GM12892 (cell line): ENCODE results near the gene IDUA.

ENCODE experiments used
- DNase-seq: peaks from one replicate; pipeline ENCODE4 v3.0.0; 2011; ENCODE audit not compliant: insufficient read length
- FAIRE-seq: peaks from 2 replicates; lab custom pipeline; 2011; peaks lifted over from hg19 to GRCh38; lab: Jason Lieb, UNC
- POLR2A ChIP-seq: IDR thresholded peaks from 2 replicates; pipeline ENCODE4 v1.6.1; 2011; ENCODE audit warnings: low read depth, low read length, control low read depth
- POLR2AphosphoS5 ChIP-seq: IDR thresholded peaks from 2 replicates; pipeline ENCODE4 v1.6.1; 2011; ENCODE audit warnings: low read depth, low read length, control low read depth
- TAF1 ChIP-seq: IDR thresholded peaks from 2 replicates; pipeline ENCODE4 v1.6.1; 2011; ENCODE audit warnings: low read depth, mild to moderate bottlenecking, control low read depth, low read length, borderline replicate concordance

The IDUA gene

DNA sequence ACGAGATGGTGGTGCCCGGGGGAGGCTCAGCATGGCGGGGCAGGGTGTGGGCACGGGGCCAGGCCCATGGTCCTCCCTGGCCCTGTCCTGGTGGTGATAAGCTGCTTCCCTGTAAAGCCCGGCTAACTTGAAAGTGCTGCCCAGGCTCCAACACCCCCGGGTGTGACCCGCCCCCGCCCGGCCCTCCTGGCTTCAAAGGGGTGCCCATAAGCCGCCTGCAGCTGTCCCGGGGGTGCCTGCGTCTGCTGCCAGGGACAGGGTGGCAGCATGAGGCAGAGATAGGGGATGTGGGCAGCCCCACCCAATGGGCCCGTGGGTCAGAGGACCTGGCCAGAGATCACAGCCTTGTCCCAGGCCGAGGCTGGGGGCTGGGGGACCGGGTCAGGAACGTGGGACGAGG lies 42.7 kb downstream of the IDUA start:
- no peak for FAIRE-seq
- no peak for TF ChIP-seq POLR2AphosphoS5
- no peak for TF ChIP-seq POLR2A
- TF ChIP-seq TAF1 = no peak
- DNase-seq = no peak

- FAIRE-seq (no peak), DNase-seq (no peak)
- no peak for TF ChIP-seq POLR2AphosphoS5
- no peak for TF ChIP-seq TAF1
- no peak for TF ChIP-seq POLR2A
Observed at GRCh38 chr4:1030031-1030430, 43.2 kb downstream of the IDUA start.

GRCh38 chr4:1030559-1030958 lies 43.7 kb downstream of the IDUA start:
- FAIRE-seq (no peak), DNase-seq (no peak)
- TF ChIP-seq POLR2A = no peak
- TF ChIP-seq TAF1 = no peak
- TF ChIP-seq POLR2AphosphoS5 = no peak

DNA sequence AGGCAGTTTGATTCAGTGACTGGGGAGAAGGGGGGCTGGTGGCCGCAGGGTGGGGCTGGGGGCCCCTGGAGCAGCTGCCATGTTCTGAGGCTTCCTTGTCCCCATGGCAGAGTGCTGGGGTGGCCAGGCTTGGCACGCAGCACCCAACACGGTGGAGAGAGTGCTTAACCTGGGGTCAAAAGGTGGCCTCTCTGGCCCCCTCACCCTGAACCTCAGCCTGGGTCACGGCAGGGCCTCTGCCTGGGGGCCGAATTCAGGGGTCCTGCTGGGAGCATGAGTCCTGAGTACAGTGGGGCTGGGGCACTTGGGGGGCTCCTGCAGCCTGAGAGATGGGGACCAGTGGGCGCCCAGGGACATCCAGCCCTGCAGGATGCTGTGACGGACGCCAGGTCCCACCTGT lies 44.5 kb downstream of the IDUA start:
- DNase-seq = no peak
- no peak for TF ChIP-seq TAF1
- no peak for TF ChIP-seq POLR2A
- TF ChIP-seq POLR2AphosphoS5 = no peak
- no peak for FAIRE-seq

GRCh38 chr4:1031956-1032795 lies 45.3 kb downstream of the IDUA start:
- no peak for DNase-seq
- FAIRE-seq = no peak
- no peak for TF ChIP-seq POLR2A

- no peak for FAIRE-seq
- TF ChIP-seq TAF1 (no peak), POLR2AphosphoS5 (no peak), POLR2A (no peak)
- DNase-seq = no peak
Observed at GRCh38 chr4:1032861-1033260, 46.0 kb downstream of the IDUA start.

DNA sequence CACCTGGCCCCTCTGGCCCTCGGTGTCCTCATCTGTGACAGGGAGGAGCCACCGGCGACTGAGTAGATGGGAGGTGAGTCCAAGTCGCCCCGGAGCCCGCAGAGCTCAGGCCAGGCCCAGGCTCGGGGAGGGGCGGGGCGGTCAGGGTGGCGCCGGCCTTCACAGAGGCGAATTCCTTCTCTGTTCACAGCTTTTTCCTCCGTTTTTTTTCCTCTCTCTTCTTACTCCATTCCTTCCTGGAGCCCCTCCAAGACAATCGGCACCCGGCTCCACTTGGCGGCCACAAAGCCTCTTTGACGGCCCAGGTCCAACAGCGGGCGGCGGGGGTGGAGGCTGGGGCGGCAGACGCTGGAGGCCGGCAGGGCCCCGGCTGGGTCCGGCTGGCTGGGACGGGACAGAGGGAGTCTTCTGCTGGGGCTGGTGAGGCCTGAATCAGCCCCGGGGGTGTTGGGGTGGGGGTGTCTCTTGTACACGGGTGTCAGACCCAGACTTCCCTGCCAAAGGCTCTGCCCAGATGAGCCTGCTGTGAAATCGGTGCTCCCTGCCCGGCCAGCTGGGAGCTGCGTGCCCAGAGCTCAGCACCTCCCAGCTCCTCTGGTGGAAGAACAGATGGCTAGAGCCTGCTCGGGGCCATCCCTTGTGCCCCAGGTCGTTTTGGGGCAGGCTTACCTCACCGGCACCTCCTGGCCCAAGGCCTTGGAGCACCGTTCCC lies 47.2 kb downstream of the IDUA start:
- no peak for DNase-seq
- TF ChIP-seq POLR2A = no peak
- TF ChIP-seq TAF1 = no peak
- TF ChIP-seq POLR2AphosphoS5 = no peak
- no peak for FAIRE-seq

- DNase-seq = no peak
- FAIRE-seq = no peak
- TF ChIP-seq POLR2A (no peak), TAF1 (no peak), POLR2AphosphoS5 (no peak)
Observed at GRCh38 chr4:1035510-1035909, 48.7 kb downstream of the IDUA start.

GRCh38 chr4:1036095-1036494 lies 49.3 kb downstream of the IDUA start:
- no peak for DNase-seq
- no peak for FAIRE-seq
- no peak for TF ChIP-seq TAF1
- no peak for TF ChIP-seq POLR2A
- TF ChIP-seq POLR2AphosphoS5 = no peak

GRCh38 chr4:1036976-1037810 lies 50.3 kb downstream of the IDUA start:
- TF ChIP-seq POLR2A (no peak), TAF1 (no peak), POLR2AphosphoS5 (no peak)
- no peak for DNase-seq
- FAIRE-seq = no peak

DNA sequence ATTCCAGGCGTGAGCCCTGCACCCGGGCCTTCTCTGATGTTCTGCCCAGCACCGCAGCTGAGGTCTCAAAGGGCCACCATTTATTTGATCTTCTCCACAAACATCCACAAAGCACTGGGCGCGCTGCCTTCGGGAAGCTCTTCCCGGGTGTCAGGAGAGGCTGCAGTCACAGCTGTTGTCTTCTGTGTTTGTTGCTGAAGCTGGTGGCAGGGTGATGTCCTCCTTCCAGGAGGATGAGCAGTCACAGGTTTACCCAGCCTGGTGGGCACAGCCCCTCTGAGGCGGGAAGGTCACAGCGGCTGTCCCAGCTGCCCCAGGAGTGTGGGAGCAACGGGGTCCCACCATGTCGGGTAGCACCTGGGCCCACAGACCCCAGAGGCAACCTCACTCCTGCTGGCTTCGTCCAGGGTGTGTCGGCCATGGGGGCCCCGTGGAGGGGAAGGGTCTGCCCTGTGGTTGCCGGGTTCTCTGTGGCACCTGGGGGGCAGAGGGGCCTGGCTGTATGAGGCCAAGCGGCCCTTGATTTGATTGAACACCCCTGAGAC lies 52.2 kb downstream of the IDUA start:
- no peak for FAIRE-seq

More for the DNA sequence above, 52.2 kb downstream of the IDUA start:
- no peak for DNase-seq
- no peak for TF ChIP-seq POLR2A
- no peak for TF ChIP-seq POLR2AphosphoS5
- no peak for TF ChIP-seq TAF1
